H9 (cell line): ENCODE results near the gene MYO7B. TPM values are rescaled to one million over a fixed set of nuclear protein-coding genes. Genes with fewer than 3 reads are reported as not detected.

Experiments used
- DNase-seq: peaks from one replicate; pipeline ENCODE4 v3.0.0-alpha.2; 2017
- H2AFZ ChIP-seq: one replicate; pipeline ENCODE4 v1.6.1; 2013; ENCODE audit warnings: mild to moderate bottlenecking, low read length, control low read depth, moderate library complexity
- H2AK5ac ChIP-seq: 2 replicates; pipeline ENCODE4 v1.6.1; 2013; ENCODE audit warnings: low read length, control low read depth, mixed read lengths; ENCODE audit not compliant: insufficient read length
- H2BK120ac ChIP-seq: one replicate; pipeline ENCODE4 v1.6.1; 2013; ENCODE audit warnings: low read depth, mild to moderate bottlenecking, low read length, control low read depth, inconsistent platforms; ENCODE audit not compliant: poor library complexity, severe bottlenecking
- H2BK12ac ChIP-seq: 2 replicates; pipeline ENCODE4 v1.6.1; 2013; ENCODE audit warnings: low read length, control low read depth, mixed read lengths, low read depth; ENCODE audit not compliant: insufficient read length
- H2BK15ac ChIP-seq: 2 replicates; pipeline ENCODE4 v1.6.1; 2013; ENCODE audit warnings: low read depth, low read length, control low read depth
- H2BK20ac ChIP-seq: one replicate; pipeline ENCODE4 v1.6.1; 2013; ENCODE audit warnings: low read depth, mild to moderate bottlenecking, low read length, control low read depth, inconsistent platforms; ENCODE audit not compliant: poor library complexity, severe bottlenecking
- H2BK5ac ChIP-seq: 2 replicates; pipeline ENCODE4 v1.6.1; 2013; ENCODE audit warnings: low read length, control low read depth, mixed read lengths; ENCODE audit not compliant: insufficient read length
- H3K14ac ChIP-seq: 2 replicates; pipeline ENCODE4 v1.6.1; 2013; ENCODE audit warnings: low read length, control low read depth; ENCODE audit not compliant: insufficient read depth
- H3K18ac ChIP-seq: 2 replicates; pipeline ENCODE4 v1.6.1; 2013; ENCODE audit warnings: low read depth, mild to moderate bottlenecking, mixed read lengths, low read length, control low read depth; ENCODE audit not compliant: insufficient read length
- H3K23ac ChIP-seq: 2 replicates; pipeline ENCODE4 v1.6.1; 2013; ENCODE audit warnings: low read length, control low read depth, mixed read lengths, low read depth; ENCODE audit not compliant: insufficient read length
- H3K23me2 ChIP-seq: 2 replicates; pipeline ENCODE4 v1.6.1; 2013; ENCODE audit warnings: low read depth, mild to moderate bottlenecking, mixed read lengths, low read length, control low read depth; ENCODE audit not compliant: insufficient read length, poor library complexity, severe bottlenecking
- H3K27ac ChIP-seq: 2 replicates; pipeline ENCODE4 v1.5.1; 2013; ENCODE audit warnings: low read length, control low read depth, mixed read lengths, low read depth; ENCODE audit not compliant: insufficient read length
- H3K27me3 ChIP-seq: 2 replicates; pipeline ENCODE4 v1.6.1; 2013; ENCODE audit warnings: low read length, control low read depth, inconsistent platforms; ENCODE audit not compliant: insufficient read depth
- H3K4ac ChIP-seq: 2 replicates; pipeline ENCODE4 v1.6.1; 2013; ENCODE audit warnings: low read depth, mild to moderate bottlenecking, control low read depth, inconsistent platforms, low read length, moderate library complexity
- H3K4me1 ChIP-seq: 2 replicates; pipeline ENCODE4 v1.6.1; 2013; ENCODE audit warnings: low read length, control low read depth, inconsistent platforms; ENCODE audit not compliant: insufficient read depth
- H3K4me2 ChIP-seq: 2 replicates; pipeline ENCODE4 v1.6.1; 2013; ENCODE audit warnings: low read length, control low read depth, mixed read lengths; ENCODE audit not compliant: insufficient read length, insufficient read depth
- H3K56ac ChIP-seq: 2 replicates; pipeline ENCODE4 v1.6.1; 2013; ENCODE audit warnings: low read depth, mild to moderate bottlenecking, mixed read lengths, low read length, control low read depth; ENCODE audit not compliant: insufficient read length
- H3K79me1 ChIP-seq: 2 replicates; pipeline ENCODE4 v1.6.1; 2013; ENCODE audit warnings: low read depth, mild to moderate bottlenecking, moderate library complexity, low read length, control low read depth, inconsistent platforms; ENCODE audit not compliant: insufficient read depth, poor library complexity, severe bottlenecking
- H3K79me2 ChIP-seq: 2 replicates; pipeline ENCODE4 v1.6.1; 2013; ENCODE audit warnings: low read length, control low read depth, inconsistent platforms; ENCODE audit not compliant: insufficient read depth
- H3K9ac ChIP-seq: 2 replicates; pipeline ENCODE4 v1.6.1; 2013; ENCODE audit warnings: low read length, control low read depth, mixed read lengths; ENCODE audit not compliant: insufficient read length; ENCODE audit errors: extremely low read depth
- H3K9me3 ChIP-seq: one replicate; pipeline ENCODE4 v1.6.1; 2013; ENCODE audit warnings: low read depth, low read length, inconsistent platforms; ENCODE audit not compliant: control insufficient read depth
- H3T11ph ChIP-seq: one replicate; pipeline ENCODE4 v1.6.1; 2013; ENCODE audit warnings: mild to moderate bottlenecking, low read length, control low read depth, inconsistent platforms
- H4K20me1 ChIP-seq: one replicate; pipeline ENCODE4 v1.6.1; 2013; ENCODE audit not compliant: control insufficient read depth, insufficient read length, insufficient read depth
- H4K5ac ChIP-seq: 2 replicates; pipeline ENCODE4 v1.6.1; 2013; ENCODE audit warnings: low read depth, mild to moderate bottlenecking, mixed read lengths, low read length, control low read depth; ENCODE audit not compliant: insufficient read length
- H4K8ac ChIP-seq: replicated peaks from 2 replicates; pipeline ENCODE4 v1.6.1; 2013; ENCODE audit warnings: low read length, control low read depth, mixed read lengths, low read depth; ENCODE audit not compliant: insufficient read length
- H4K91ac ChIP-seq: 2 replicates; pipeline ENCODE4 v1.6.1; 2013; ENCODE audit warnings: low read depth, mild to moderate bottlenecking, moderate library complexity, mixed read lengths, low read length, control low read depth; ENCODE audit not compliant: insufficient read length
- H3K27ac Mint-ChIP-seq, 3 experiments: 2 replicates in 2 of 3; 3 replicates in 1 of 3; pipeline ENCODE4 v1.8.0; 2020 to 2021; ENCODE audit warnings: mixed read lengths in 3 of 3, mild to moderate bottlenecking in 1 of 3, moderate library complexity in 1 of 3
- H3K27me3 Mint-ChIP-seq: 2 replicates; pipeline ENCODE4 v1.8.0; 2021; ENCODE audit warnings: low read depth, mild to moderate bottlenecking, moderate library complexity, mixed read lengths
- H3K36me3 Mint-ChIP-seq, 3 experiments: 2 replicates in 2 of 3; 3 replicates in 1 of 3; pipeline ENCODE4 v1.8.0; 2020 to 2021; ENCODE audit warnings: low read depth in 3 of 3, mixed read lengths in 3 of 3; ENCODE audit not compliant: insufficient read depth in 1 of 3
- H3K4me1 Mint-ChIP-seq, 2 experiments: 2 replicates each; pipeline ENCODE4 v1.8.0; 2020; ENCODE audit warnings: mixed read lengths in 2 of 2
- H3K4me3 Mint-ChIP-seq, 2 experiments: 2 replicates in 1 of 2; 3 replicates in 1 of 2; pipeline ENCODE4 v1.8.0; 2020 to 2021; ENCODE audit warnings: mild to moderate bottlenecking in 2 of 2, mixed read lengths in 2 of 2, moderate library complexity in 1 of 2
- H3K9me3 Mint-ChIP-seq, 2 experiments: 2 replicates in 1 of 2; 3 replicates in 1 of 2; pipeline ENCODE4 v1.8.0; 2020; ENCODE audit warnings: mild to moderate bottlenecking in 2 of 2, mixed read lengths in 2 of 2, moderate library complexity in 1 of 2
- WGBS: extraction: QIAGEN DNeasy Blood & Tissue Kit; methylation state at CpG from one replicate; pipeline ENCODE4 v1.1.7; 2013; ENCODE audit warnings: missing lambda C conversion rate, low lambda C conversion rate, mixed read lengths; ENCODE audit not compliant: insufficient read length; ENCODE audit errors: extremely low coverage; 5-methylcytosine and 5-hydroxymethylcytosine counted together
- total RNA-seq: library from RNA; stranded (reverse); gene quantifications from 2 replicates; pipeline ENCODE4 v1.2.1, GENCODE V29; 2021
- TF ChIP-seq, protein P1 (sequence below): fragments of 200-600 bp; sonication (generic); conservative IDR thresholded peaks from 3 replicates; pipeline ENCODE4 v1.8.0; 2021; ENCODE audit warnings: antibody characterized with exemption, mild to moderate bottlenecking

Gene MYO7B
- total RNA-seq, 1 experiment from 2014 or later, result not detected

GRCh38 chr2:127654838-127655175 is 119.3 kb downstream of the MYO7B start:
- Mint-ChIP-seq H3K36me3 (no peaks in the 10 kb centered on the region; a peak in 2 of 7 replicates), H3K4me1 (peaks cover 9 to 18% of the 10 kb centered on the region in 2 experiments), H3K27ac (no peak overlapping the region), H3K9me3 (no peaks in the 10 kb centered on the region), H3K27me3 (peaks cover 4% of the 10 kb centered on the region), H3K4me3 (no peak overlapping the region)
- no peak overlapping the region for H3K4me2 ChIP-seq
- no peaks in the 10 kb centered on the region for H3K23me2 ChIP-seq
- no peaks in the 10 kb centered on the region for H3K79me1 ChIP-seq
- no peak overlapping the region for H3K14ac ChIP-seq
- no CpG with 5 or more reads among the region's 8 CpGs for WGBS
- H4K20me1 ChIP-seq, result no peaks in the 10 kb centered on the region
- TF ChIP-seq, protein P1, sequence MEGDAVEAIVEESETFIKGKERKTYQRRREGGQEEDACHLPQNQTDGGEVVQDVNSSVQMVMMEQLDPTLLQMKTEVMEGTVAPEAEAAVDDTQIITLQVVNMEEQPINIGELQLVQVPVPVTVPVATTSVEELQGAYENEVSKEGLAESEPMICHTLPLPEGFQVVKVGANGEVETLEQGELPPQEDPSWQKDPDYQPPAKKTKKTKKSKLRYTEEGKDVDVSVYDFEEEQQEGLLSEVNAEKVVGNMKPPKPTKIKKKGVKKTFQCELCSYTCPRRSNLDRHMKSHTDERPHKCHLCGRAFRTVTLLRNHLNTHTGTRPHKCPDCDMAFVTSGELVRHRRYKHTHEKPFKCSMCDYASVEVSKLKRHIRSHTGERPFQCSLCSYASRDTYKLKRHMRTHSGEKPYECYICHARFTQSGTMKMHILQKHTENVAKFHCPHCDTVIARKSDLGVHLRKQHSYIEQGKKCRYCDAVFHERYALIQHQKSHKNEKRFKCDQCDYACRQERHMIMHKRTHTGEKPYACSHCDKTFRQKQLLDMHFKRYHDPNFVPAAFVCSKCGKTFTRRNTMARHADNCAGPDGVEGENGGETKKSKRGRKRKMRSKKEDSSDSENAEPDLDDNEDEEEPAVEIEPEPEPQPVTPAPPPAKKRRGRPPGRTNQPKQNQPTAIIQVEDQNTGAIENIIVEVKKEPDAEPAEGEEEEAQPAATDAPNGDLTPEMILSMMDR, result no peak
- H3K79me2 ChIP-seq, result no peaks in the 10 kb centered on the region
- no peak overlapping the region for H2BK5ac ChIP-seq
- H2BK20ac ChIP-seq, result no peak overlapping the region
- H4K91ac ChIP-seq, result no peak overlapping the region
- no peak for DNase-seq
- no peak overlapping the region for H2BK12ac ChIP-seq
- H4K8ac ChIP-seq, result no peak overlapping the region
- H3K27ac ChIP-seq, result no peak overlapping the region
- no peak overlapping the region for H2BK15ac ChIP-seq
- no peak overlapping the region for H4K5ac ChIP-seq
- no peak overlapping the region for H3K9ac ChIP-seq
- no peak overlapping the region for H2AFZ ChIP-seq
- no peak overlapping the region for H2BK120ac ChIP-seq
- H3K27me3 ChIP-seq, result no peaks in the 10 kb centered on the region
- H3K18ac ChIP-seq, result no peak overlapping the region
- no peak overlapping the region for H3K56ac ChIP-seq
- H3K4ac ChIP-seq, result no peak overlapping the region
- no peak overlapping the region for H3K23ac ChIP-seq
- no peak overlapping the region for H2AK5ac ChIP-seq
- H3K4me1 ChIP-seq, result no peaks in the 10 kb centered on the region
- H3T11ph ChIP-seq, result no peak overlapping the region
- no peaks in the 10 kb centered on the region for H3K9me3 ChIP-seq
